ENCODE results near the gene HSBP1. TPM values are rescaled to one million over a fixed set of nuclear protein-coding genes. Genes with fewer than 3 reads are reported as not detected.

The HSBP1 gene
- total and polyA plus RNA-seq, 2 donors (not counting 1 experiment from before 2014, with no cell fraction given): 135 to 184 TPM

GRCh38 chr16:83768986-83769385, 38.8 kb upstream of the HSBP1 start:
- Histone ChIP-seq H3K9me3 (ENCODE audit: control insufficient read depth, insufficient read depth, low read depth, low read length) (no peaks in the 10 kb centered on the region), H3K4me3 (replicated peaks in 1 of 4; ENCODE audit: control extremely low read depth in 1 of 4, insufficient read depth in 1 of 4, low read depth in 3 of 4, low read length in 4 of 4) (no peak overlapping the region), H3K9ac (ENCODE audit: insufficient read depth, low read length) (no peak overlapping the region), H3K27me3 (ENCODE audit: control insufficient read depth, insufficient read depth, low read length) (no peaks in the 10 kb centered on the region), H3K36me3 (ENCODE audit: control insufficient read depth, insufficient read depth, low read length) (no peaks in the 10 kb centered on the region), H4K20me1 (ENCODE audit: control insufficient read depth, extremely low read depth, insufficient read depth, low read length) (no peaks in the 10 kb centered on the region), H3K27ac (ENCODE audit: insufficient read depth, low read length) (no peak overlapping the region), H3K4me2 (ENCODE audit: extremely low read depth, insufficient read depth, low read length) (no peak overlapping the region), H3K4me1 (ENCODE audit: control insufficient read depth, extremely low read depth, insufficient read depth, low read length) (no peaks in the 10 kb centered on the region), H3K79me2 (ENCODE audit: control insufficient read depth, insufficient read depth, low read length) (no peaks in the 10 kb centered on the region), H2AFZ (ENCODE audit: low read length) (no peak overlapping the region)
- DNase-seq (ENCODE audit: low read depth in 2 of 2): no peak
- TF ChIP-seq CTCF (conservative IDR thresholded peaks at IDR 0.05 in 1 of 2, IDR thresholded peaks at IDR 0.05 in 1 of 2; ENCODE audit: low read depth in 1 of 2, low read length in 2 of 2): no peak
- no peak for TF ChIP-seq EZH2 (IDR thresholded peaks at IDR 0.05; ENCODE audit: low read length, missing control alignments)

- no peak overlapping the region for H3K27ac ChIP-seq (ENCODE audit: insufficient read depth, low read length)
- H3K9ac ChIP-seq (ENCODE audit: insufficient read depth, low read length): no peak overlapping the region
- H3K79me2 ChIP-seq (ENCODE audit: control insufficient read depth, insufficient read depth, low read length): no peaks in the 10 kb centered on the region
- TF ChIP-seq EZH2 (IDR thresholded peaks at IDR 0.05; ENCODE audit: low read length, missing control alignments) (no peak), CTCF (conservative IDR thresholded peaks at IDR 0.05 in 1 of 2, IDR thresholded peaks at IDR 0.05 in 1 of 2; ENCODE audit: low read depth in 1 of 2, low read length in 2 of 2) (no peak)
- no peaks in the 10 kb centered on the region for H3K36me3 ChIP-seq (ENCODE audit: control insufficient read depth, insufficient read depth, low read length)
- H2AFZ ChIP-seq (ENCODE audit: low read length): no peak overlapping the region
- H4K20me1 ChIP-seq (ENCODE audit: control insufficient read depth, extremely low read depth, insufficient read depth, low read length): no peaks in the 10 kb centered on the region
- no peaks in the 10 kb centered on the region for H3K4me1 ChIP-seq (ENCODE audit: control insufficient read depth, extremely low read depth, insufficient read depth, low read length)
- H3K4me3 ChIP-seq (replicated peaks in 1 of 4; ENCODE audit: control extremely low read depth in 1 of 4, insufficient read depth in 1 of 4, low read depth in 3 of 4, low read length in 4 of 4): no peak overlapping the region
- H3K4me2 ChIP-seq (ENCODE audit: extremely low read depth, insufficient read depth, low read length): no peak overlapping the region
- no peaks in the 10 kb centered on the region for H3K9me3 ChIP-seq (ENCODE audit: control insufficient read depth, insufficient read depth, low read depth, low read length)
- DNase-seq (ENCODE audit: low read depth in 2 of 2): no peak
- H3K27me3 ChIP-seq (ENCODE audit: control insufficient read depth, insufficient read depth, low read length): no peaks in the 10 kb centered on the region
These were observed 38.3 kb upstream of the HSBP1 start for GRCh38 chr16:83769397-83770008.

GRCh38 chr16:83771306-83771942, 36.4 kb upstream of the HSBP1 start:
- Histone ChIP-seq H4K20me1 (ENCODE audit: control insufficient read depth, extremely low read depth, insufficient read depth, low read length) (no peaks in the 10 kb centered on the region), H3K27me3 (ENCODE audit: control insufficient read depth, insufficient read depth, low read length) (no peaks in the 10 kb centered on the region), H3K36me3 (ENCODE audit: control insufficient read depth, insufficient read depth, low read length) (no peaks in the 10 kb centered on the region), H3K4me3 (replicated peaks in 1 of 4; ENCODE audit: control extremely low read depth in 1 of 4, insufficient read depth in 1 of 4, low read depth in 3 of 4, low read length in 4 of 4) (no peak overlapping the region), H3K4me2 (ENCODE audit: extremely low read depth, insufficient read depth, low read length) (no peak overlapping the region), H2AFZ (ENCODE audit: low read length) (no peak overlapping the region), H3K9ac (ENCODE audit: insufficient read depth, low read length) (no peak overlapping the region), H3K4me1 (ENCODE audit: control insufficient read depth, extremely low read depth, insufficient read depth, low read length) (no peaks in the 10 kb centered on the region), H3K27ac (ENCODE audit: insufficient read depth, low read length) (no peak overlapping the region), H3K9me3 (ENCODE audit: control insufficient read depth, insufficient read depth, low read depth, low read length) (no peaks in the 10 kb centered on the region), H3K79me2 (ENCODE audit: control insufficient read depth, insufficient read depth, low read length) (no peaks in the 10 kb centered on the region)
- TF ChIP-seq CTCF (conservative IDR thresholded peaks at IDR 0.05 in 1 of 2, IDR thresholded peaks at IDR 0.05 in 1 of 2; ENCODE audit: low read depth in 1 of 2, low read length in 2 of 2): no peak
- TF ChIP-seq EZH2 (IDR thresholded peaks at IDR 0.05; ENCODE audit: low read length, missing control alignments): no peak
- DNase-seq (ENCODE audit: low read depth in 2 of 2): no peak

All from fibroblast of lung (primary cell).